Measurements from ENCODE around the gene GPC5.

The GPC5 gene

DNA sequence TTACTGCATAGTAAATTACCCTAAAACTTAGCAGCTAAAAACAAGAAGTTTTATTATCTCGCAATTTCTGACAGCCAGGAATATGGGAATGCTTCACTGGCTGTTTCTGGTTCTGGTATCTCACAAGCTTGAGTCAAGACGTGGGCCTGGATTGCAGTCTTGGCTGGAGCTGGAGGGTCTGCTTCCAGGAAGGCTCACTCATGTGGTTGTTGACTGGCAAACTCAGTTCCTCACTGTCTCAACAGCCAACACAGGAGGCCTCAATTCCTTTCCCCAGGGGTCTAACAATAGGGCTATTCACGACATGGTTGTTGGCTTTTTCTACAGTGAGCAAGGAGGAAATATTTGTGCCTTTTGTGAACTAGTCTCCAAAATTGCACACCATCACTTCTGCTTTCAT, 146.3 kb downstream of the GPC5 start:
- DNase-seq = no peak

- no peak for DNase-seq
Observed at GRCh38 chr13:91546900-91547299, 148.5 kb downstream of the GPC5 start.

DNA sequence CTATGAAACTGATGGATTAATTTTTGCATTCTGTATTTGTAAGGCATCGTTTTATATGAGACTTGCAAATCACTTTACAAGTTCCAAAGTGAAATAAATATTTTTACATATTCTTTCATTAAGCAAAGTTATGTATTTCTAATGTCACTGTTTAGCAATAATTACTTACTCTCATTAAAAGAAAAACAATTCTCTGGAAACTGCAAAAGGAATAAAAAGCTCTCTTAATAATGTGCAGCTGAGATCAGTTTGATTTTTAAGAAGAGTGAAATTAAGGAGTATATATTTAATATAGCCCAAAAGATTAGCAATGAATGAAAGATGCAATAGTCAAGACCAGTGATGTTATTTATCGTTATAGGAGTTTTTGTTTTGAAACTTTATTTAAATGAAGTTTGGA, 155.2 kb downstream of the GPC5 start:
- DNase-seq = no peak

DNA sequence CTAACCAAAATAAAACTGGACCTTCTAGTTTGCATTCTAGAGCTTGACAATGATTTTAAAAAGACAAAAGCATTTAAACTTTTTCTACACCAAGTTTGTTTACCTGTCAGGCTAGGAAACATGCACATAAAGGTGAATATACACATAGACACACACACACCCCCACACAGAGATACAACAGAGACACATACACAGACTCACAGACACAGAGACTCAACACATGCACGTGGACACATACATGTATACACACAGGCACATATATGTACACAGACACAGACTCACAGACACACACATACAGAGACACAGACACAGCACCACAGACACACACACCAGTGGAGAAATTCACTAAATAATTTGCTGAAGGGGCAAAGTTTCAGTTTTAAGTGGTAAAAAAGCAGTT, 155.7 kb downstream of the GPC5 start:
- no peak for DNase-seq

DNA sequence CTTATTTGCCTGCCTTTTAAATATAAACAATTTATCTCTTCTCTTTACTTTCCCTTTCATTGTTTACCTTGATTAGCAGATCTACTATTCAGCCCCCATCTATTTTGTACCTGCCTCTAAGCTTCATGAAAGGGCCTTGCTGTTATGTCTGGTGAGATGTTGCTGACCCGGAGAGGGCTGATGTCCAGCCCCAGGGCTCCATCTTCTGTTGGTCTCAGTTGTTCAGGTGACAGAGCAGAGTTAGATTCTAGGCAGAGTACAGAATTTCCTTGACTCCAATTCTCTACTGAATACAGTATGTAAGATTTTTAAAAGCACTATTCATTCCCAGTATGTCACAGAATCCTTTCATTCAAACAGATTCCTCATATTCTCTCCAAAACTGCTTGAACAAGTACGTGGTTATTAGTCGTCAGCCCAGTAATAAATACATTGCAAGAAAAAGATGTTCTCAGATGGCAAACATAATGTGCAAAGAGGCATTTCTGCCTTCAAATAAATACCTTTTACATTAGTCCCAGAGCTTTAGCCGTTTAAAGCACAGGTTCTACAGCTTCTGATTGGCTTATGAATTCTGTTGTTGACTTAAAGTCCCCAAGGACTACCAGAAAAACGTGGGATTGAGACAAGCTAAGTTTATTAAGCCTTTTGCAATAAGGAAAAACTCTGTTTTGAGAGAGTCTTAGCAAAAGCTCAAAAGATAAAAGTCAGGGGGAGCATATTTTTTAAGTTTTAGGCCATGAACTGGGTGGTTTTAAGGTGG, 159.1 kb downstream of the GPC5 start:
- DNase-seq = no peak

DNA sequence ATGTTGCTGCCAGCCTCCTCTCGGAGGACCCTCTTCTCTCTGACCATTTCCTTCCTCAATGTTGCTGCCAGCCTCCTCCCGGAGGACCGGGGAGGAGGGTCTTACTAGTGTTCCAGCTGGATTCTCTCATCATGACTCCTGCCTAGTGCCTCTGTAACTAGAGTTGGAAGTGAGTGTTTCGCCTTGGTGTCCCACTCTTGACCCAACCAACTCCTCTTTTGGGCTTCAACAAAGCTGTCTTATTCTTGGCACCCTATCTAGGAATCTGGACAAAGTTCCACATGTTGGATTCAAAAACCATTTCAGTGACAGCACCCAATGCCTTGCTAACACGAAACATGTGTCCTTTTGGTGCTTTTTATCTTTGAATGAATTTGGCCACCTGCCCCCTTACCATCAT, 165.4 kb downstream of the GPC5 start:
- no peak for DNase-seq

DNA sequence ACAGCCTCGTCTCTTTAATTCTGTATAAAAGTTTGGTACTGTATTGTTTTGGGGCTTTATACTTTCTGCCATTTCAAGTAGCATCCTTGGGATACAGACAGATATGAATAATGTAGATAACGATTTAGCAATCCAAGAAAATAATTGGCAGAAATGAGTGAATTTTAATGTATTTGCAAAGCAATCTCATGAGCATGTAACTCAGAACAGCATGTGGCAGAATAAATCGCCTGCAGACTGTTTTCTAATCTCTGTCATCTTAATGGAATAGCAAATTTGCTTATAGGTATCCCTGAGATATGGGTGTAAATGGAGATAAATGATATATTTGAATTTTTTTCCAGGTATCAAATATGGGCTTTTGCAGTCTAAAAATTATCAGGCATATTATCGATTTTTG, 166.0 kb downstream of the GPC5 start:
- DNase-seq = no peak

GRCh38 chr13:91565296-91565695, 166.9 kb downstream of the GPC5 start:
- no peak for DNase-seq

DNA sequence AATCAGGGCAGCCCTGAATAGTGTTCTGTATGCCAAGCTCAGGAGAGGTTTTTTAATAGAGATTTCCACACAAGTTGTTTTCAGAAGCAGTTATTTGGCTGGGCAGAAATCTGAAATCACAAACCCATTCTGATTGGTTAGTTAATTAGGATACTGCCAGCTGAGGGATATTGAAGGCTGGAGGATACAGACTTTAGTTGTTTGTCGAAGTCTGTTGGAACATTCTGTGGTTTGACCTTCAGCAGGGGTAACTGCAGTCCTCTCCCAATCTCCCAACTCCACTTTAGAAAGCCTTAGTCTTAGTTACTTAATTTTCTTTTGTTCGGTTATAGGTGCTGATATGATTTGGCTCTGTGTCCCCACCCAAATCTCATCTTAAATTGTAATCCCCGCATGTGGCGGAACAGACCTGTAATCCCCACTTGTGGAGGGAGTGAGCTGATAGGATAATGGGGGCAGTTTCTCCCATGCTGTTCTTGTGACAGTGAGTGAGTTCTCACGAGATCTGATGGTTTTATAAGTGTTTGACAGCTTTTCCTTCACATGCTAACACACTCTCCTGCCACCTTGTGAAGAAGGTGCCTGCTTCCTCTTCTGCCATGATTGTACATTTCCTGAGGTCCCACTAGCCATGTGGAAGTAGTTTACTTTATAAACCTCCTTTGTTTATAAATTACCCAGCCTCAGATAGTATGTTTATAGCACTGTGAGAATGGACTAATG, 169.2 kb downstream of the GPC5 start:
- no peak for DNase-seq

DNA sequence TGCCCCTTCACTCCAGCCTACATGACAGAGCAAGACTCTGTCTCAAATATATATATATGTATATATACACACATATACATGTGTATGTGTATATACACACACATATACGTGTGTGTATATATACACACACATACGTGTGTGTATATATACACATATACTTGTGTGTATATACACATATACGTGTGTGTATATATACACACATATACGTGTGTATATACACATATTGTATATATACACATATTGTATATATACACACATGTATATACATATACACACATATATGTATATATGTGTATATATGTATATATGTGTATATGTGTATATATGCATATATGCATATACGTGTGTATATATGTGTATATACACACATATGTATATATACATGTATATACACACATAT, 173.3 kb downstream of the GPC5 start:
- no peak for DNase-seq

- no peak for DNase-seq
Observed at GRCh38 chr13:91572439-91572838, 174.0 kb downstream of the GPC5 start.

- DNase-seq = no peak
Observed at GRCh38 chr13:91572944-91573598, 174.7 kb downstream of the GPC5 start.

- DNase-seq = no peak
Observed at GRCh38 chr13:91574766-91575165, 176.3 kb downstream of the GPC5 start.

GRCh38 chr13:91576590-91576989, 178.2 kb downstream of the GPC5 start:
- no peak for DNase-seq

GRCh38 chr13:91579320-91579719, 180.9 kb downstream of the GPC5 start:
- no peak for DNase-seq

GRCh38 chr13:91580749-91581148, 182.3 kb downstream of the GPC5 start:
- DNase-seq = no peak

GRCh38 chr13:91586609-91587008, 188.2 kb downstream of the GPC5 start:
- no peak for DNase-seq

- no peak for DNase-seq
Observed at GRCh38 chr13:91588541-91588940, 190.1 kb downstream of the GPC5 start.

GRCh38 chr13:91592056-91593014, 193.9 kb downstream of the GPC5 start:
- no peak for DNase-seq

DNA sequence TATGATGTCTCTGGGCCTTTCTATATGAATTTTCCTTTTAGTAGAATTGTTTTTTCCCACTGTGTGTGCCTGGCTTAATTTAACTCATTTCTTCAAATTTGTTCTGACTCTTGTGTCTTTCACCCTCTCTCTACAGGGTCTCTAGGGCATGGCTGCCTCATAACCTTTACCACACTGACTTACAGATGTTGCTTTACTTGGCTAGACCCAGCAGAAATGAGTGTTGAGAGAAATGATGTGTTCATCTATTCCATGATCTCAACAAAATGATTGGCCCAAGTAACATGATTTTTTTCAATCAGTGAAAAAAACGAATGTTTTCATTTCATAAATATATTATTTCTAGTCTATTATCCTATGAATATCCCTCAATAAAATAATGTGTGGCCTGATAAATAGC, 195.0 kb downstream of the GPC5 start:
- DNase-seq = no peak

GRCh38 chr13:91594061-91594460, 195.6 kb downstream of the GPC5 start:
- no peak for DNase-seq

DNA sequence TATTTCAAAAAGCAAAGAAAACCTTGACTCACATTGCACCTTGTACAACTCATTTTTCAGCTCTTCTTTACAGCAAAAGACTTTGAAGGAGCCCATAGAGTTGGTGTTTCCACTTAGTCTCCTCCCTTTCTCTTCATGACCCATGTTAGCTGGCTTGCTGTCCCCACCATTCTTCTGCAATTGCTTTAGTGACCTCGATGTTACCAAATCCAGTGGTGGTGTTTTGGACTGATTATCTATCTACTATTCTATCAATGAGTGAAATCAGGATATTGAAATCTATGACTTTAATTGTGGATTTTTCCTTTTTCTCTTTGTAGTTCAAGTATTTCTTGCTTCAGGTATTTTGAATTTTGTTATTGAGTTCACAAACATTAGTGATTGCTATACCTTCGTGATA, 197.3 kb downstream of the GPC5 start:
- DNase-seq = no peak

DNA sequence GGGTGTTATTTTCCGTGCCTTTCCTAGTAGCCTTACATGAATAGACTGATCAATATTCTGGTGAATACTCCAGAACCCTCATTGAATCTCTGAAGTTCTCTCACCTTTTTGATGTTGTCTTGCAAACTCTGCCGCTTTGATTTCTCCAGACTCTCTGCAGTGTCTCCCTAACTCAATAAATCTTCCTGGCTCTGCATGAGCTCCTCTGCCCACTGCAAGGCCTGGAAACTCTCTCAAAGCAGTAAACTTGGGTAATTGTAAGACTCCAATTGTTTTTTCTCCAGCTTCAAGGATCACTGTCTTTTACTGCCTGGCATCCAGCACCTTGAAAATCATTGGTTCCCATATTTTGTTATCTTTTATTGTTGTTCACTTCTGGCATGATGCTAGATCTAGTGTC, 198.4 kb downstream of the GPC5 start:
- no peak for DNase-seq

All from activated T-cell treated with anti-CD3 and anti-CD28 coated beads for 4 hours (primary cell).